Left ventricle myocardium superior (tissue), 1 donor: ENCODE results near the gene RELT. TPM values are rescaled to one million over a fixed set of nuclear protein-coding genes. Genes with fewer than 3 reads are reported as not detected.
A peak's percentile ranks its signal among the peaks of the same experiment; 100 is the strongest.

Experiments used
- ATAC-seq: fragments of 200-7000 bp; cut with Tn5 transposase; one replicate; pipeline ENCODE4 v1.9.1; 2020; ENCODE audit warnings: mild to moderate bottlenecking, moderate library complexity
- DNase-seq: peaks from one replicate; pipeline ENCODE4 v3.0.0-alpha.2; 2020
- intact Hi-C: fragments of 100-400 bp; cut with micrococcal nuclease; formaldehyde crosslinking; loops from one replicate; pipeline ENCODE4 v1.11.0; 2022
- total RNA-seq: library from RNA; stranded (reverse); fragmentation: NEBNext Ultra II Directional; extraction: Animal tissue kit (Norgen Biotek cat#: 25700); gene quantifications from one replicate; pipeline ENCODE4 v1.2.1, GENCODE V29; 2021
- donor health status: DM: no; HTN: yes; CAD: no; lungs with severe emphysema.

The RELT gene
- total RNA-seq, 1 donor from 2014 or later = 1.8 TPM

DNA sequence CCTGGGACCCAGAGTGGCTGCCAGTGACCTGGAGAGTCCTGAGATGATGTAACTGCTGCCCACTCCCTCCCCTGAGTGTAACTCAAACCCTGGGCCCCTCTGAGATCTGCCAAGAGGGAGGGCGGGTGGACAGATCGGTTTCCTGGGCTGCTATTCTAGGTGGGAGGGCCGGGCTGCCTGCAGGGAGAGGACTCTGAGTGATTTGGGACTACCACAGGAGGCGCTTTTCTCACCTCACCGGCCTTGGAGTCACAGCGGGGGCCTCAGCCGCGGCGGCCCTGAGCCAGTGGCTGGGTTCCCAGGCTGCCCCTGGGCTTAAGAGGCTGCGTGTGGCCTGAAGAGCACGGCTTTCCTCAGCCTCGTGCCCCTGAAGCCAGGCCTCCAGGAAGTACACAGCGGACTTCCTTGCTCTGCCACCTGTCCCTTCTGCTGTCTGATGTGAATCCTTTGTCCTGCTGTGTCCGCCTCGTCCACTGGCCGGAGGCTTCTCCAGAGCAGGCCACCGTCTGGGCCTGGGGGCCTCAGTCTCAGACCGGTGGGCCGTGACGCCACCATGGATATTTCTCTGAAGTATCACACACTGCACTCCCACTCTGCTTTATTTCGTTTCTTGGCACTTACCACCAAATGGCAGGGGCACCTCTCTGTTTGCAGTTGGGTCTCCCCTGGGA lies 11.5 kb downstream of the RELT start:
- intact Hi-C loops = no loop called here
- peak; percentile 19 for ATAC-seq
- DNase-seq = peak; percentile 36

GRCh38 chr11:73388265-73389133 lies 12.3 kb downstream of the RELT start:
- intact Hi-C loops = no loop called here
- peak; percentile 82 for DNase-seq
- ATAC-seq = peak; percentile 61

GRCh38 chr11:73389134-73389525 lies 12.9 kb downstream of the RELT start:
- DNase-seq (peak; percentile 24), ATAC-seq (no peak)
- intact Hi-C loops = no loop called here

GRCh38 chr11:73389916-73390315 lies 13.7 kb downstream of the RELT start:
- ATAC-seq (no peak), DNase-seq (peak; percentile 7)
- intact Hi-C loops = no loop called here

DNA sequence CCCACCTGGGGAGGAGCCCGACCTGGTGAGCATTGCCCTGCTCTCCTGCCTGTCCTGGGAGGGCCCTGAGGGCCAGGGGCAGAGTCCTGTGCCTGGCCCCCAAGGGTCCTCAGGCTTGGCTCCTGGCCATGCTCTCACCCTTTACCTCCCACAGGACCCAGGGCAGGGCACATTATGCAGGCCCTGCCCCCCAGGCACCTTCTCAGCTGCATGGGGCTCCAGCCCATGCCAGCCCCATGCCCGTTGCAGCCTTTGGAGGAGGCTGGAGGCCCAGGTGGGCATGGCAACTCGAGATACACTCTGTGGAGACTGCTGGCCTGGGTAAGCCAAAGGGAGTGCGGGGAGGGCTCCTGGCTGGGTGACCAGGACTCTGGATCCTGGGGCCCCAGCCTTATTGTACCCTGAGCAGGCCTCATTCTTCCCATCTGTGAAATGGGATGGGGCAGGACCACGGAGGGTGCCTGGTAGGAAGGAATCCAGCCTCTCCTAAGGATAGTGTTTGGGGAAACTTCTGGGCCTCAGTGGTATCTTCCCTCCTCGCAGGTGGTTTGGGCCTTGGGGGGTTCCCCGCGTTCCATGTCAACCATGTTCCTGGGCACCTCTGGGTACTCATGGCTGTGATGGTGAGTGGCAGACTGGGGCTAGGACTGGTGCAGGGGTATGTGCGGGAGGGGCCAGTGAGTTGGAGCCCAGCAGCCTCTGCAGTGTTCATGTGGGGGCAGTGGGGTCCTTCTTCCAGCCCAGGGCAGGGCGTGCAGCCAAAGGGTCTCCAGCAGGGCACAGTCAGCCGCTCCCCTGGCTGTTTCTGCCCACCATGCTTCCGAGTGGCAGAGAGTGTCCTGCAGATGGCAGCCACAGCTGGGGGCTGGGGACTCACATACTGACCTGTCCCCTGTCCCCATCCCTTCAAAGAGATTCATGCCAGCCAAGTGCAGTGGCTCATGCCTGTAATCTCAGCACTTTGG lies 14.7 kb downstream of the RELT start:
- intact Hi-C loops = no loop called here
- peak; percentile 19 for DNase-seq
- ATAC-seq = no peak

GRCh38 chr11:73391665-73392064 lies 15.5 kb downstream of the RELT start:
- ATAC-seq (no peak), DNase-seq (peak; percentile 18)
- intact Hi-C loops = no loop called here

DNA sequence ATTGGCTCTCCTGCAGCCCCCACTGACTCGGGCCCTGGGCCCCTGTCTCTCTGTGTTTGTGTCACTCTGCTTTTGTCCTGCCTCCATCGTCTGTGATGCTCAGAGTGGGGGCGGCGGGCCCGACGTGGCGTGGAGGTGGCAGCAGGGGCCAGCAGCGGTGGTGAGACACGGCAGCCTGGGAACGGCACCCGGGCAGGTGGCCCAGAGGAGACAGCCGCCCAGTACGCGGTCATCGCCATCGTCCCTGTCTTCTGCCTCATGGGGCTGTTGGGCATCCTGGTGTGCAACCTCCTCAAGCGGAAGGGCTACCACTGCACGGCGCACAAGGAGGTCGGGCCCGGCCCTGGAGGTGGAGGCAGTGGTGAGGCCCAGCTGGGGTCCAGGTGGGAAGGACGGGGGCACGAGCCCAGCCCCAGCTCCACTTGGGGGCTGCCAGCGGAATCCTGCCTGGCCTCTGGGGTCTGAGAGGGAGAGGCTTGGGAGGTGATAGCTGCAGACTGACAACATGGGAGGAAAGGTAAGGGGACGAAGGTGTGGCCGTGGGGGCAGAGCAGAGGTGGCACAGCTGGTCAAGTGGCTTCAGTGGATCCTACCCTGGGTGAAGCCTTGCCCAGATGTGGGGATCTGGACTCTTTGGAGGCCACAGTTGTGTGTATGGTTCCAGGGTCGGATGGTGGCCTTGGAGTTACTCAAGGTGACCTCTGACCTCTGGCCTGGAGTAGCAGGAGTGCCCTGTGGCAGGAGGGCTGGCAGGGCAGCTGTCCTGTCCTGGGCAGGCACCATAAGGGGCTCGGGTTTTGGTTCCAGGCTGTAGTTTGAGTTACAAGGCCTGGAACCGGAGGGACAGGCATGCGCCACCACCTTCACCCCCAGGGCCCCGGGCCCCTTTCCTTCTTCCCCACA lies 16.2 kb downstream of the RELT start:
- ATAC-seq (no peak), DNase-seq (peak; percentile 26)
- intact Hi-C loops = no loop called here

DNA sequence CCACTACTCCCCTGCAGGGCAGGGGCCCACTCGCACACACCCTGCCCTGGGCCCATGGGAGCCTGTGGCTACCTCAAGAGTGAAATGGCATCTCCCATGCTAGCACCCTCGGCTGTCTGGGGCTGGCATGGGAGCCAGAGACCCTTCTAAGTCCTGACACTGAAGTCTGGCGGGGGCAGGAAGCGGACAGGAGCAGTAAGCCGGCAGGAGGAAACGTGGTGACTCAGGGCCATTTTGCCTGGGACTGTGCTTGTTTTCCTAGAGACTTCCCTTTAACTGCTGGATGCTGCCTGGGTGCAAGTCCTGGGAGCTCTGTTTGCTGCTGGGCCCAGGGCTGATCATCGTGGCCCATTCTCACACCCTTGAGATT lies 16.8 kb downstream of the RELT start:
- ATAC-seq = no peak
- peak; percentile 3 for DNase-seq
- intact Hi-C loops = no loop called here

GRCh38 chr11:73393479-73394415 lies 17.5 kb downstream of the RELT start:
- ATAC-seq = peak; percentile 72
- DNase-seq = peak; percentile 81
- intact Hi-C loops = no loop called here

DNA sequence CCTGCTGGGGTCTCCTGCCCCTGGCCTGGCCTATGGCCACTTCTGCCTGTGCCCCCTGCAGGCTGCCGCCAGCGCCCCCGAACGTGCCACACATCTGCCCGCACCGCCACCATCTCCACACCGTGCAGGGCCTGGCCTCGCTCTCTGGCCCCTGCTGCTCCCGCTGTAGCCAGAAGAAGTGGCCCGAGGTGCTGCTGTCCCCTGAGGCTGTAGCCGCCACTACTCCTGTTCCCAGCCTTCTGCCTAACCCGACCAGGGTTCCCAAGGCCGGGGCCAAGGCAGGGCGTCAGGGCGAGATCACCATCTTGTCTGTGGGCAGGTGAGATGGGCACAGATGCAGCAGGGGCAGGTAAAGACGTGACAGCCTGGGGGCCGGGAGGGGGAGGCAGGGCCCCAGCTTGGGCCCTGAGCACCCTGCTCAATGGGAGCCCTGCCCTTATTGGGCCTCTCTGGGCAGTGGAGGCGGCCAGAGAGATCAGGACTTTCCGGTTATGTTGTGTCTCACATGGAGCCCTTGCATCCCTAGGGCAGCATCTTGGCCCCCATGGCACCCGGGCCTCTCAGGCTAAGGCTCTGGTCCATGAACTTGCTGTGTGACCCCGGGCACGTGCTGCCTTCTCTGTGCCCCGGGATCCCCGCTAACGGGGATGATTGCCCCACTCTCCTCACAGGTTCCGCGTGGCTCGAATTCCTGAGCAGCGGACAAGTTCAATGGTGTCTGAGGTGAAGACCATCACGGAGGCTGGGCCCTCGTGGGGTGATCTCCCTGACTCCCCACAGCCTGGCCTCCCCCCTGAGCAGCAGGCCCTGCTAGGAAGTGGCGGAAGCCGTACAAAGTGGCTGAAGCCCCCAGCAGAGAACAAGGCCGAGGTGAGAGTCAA lies 18.5 kb downstream of the RELT start:
- ATAC-seq (no peak), DNase-seq (peak; percentile 26)
- intact Hi-C loops = no loop called here

GRCh38 chr11:73395297-73396208 lies 19.4 kb downstream of the RELT start:
- DNase-seq (peak; percentile 25), ATAC-seq (no peak)
- intact Hi-C loops = no loop called here

GRCh38 chr11:73396251-73396930 lies 20.2 kb downstream of the RELT start:
- intact Hi-C loops = no loop called here
- DNase-seq (peak; percentile 28), ATAC-seq (no peak)

- intact Hi-C loops = no loop called here
- ATAC-seq (no peak), DNase-seq (no peak)
Measured at GRCh38 chr11:73396985-73397384, 20.8 kb downstream of the RELT start.

DNA sequence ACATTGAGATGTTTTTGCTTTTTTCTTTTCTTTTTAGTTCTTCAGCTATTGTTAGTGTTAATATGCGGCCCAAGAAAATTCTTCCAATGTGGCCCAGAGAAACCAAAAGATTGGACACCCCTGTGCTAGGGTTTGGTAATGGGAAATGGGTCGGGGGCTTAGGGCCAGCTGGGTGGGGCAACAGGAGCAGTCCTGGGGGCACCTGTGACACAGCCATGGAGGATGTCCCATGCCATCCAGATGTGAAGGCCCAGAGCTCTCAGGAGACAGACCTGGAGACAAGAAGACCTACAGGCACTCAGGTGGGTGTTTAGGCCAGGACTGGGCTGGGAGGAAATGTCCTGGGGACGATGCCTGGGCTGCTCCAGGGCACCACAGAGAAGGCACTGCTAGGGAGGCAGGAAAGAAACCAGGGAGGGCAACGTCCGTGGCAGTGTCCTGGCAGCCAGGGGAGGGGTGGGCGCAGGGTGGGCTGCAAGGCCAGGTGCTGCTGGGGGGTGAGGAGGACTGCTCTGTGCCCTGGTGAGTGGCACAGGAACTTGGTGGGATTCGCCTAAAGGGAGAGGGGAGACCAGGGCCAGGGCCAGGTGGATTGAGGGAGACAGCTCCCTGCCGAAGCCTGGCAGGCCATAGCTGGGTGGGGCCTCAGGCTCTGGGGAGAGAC lies 21.4 kb downstream of the RELT start:
- ATAC-seq (no peak), DNase-seq (no peak)
- intact Hi-C loops = no loop called here

- DNase-seq = no peak
- intact Hi-C loops = no loop called here
- no peak for ATAC-seq
Measured at GRCh38 chr11:73398132-73398526, 21.9 kb downstream of the RELT start.
